HG03565 (cell line): ENCODE data around the gene TMEM97.
"Not testable (repeated sequence)": the region's sequence is repeated elsewhere in the genome, so short reads cannot be mapped to it uniquely, and the experiment has no call there.

Experiments used
- ATAC-seq: cut with Tn5 transposase; IDR thresholded peaks from one replicate; pipeline ENCODE4 v1.9.1; 2021; ENCODE audit warnings: mild to moderate bottlenecking, moderate library complexity; ENCODE audit not compliant: unreplicated experiment

TMEM97 gene

GRCh38 chr17:28335959-28336871, 17.2 kb downstream of the TMEM97 start:
- ATAC-seq, result no peak

GRCh38 chr17:28338056-28338768, 19.2 kb downstream of the TMEM97 start:
- ATAC-seq, result no peak

GRCh38 chr17:28338769-28339212, 19.8 kb downstream of the TMEM97 start:
- not testable (repeated sequence) for ATAC-seq

GRCh38 chr17:28339431-28339830, 20.4 kb downstream of the TMEM97 start:
- no peak for ATAC-seq

GRCh38 chr17:28340374-28340773, 21.4 kb downstream of the TMEM97 start:
- ATAC-seq, result no peak

GRCh38 chr17:28341516-28341915, 22.5 kb downstream of the TMEM97 start:
- no peak for ATAC-seq

GRCh38 chr17:28342313-28342712, 23.3 kb downstream of the TMEM97 start:
- no peak for ATAC-seq

GRCh38 chr17:28343491-28343932, 24.5 kb downstream of the TMEM97 start:
- ATAC-seq, result no peak

GRCh38 chr17:28344011-28344410, 25.0 kb downstream of the TMEM97 start:
- no peak for ATAC-seq

GRCh38 chr17:28344435-28344901, 25.5 kb downstream of the TMEM97 start:
- ATAC-seq, result no peak

- no peak for ATAC-seq
Observed at GRCh38 chr17:28345419-28346198, 26.6 kb downstream of the TMEM97 start.

- ATAC-seq, result no peak
Observed at GRCh38 chr17:28346199-28346580, 27.2 kb downstream of the TMEM97 start.

GRCh38 chr17:28346746-28347246, 27.8 kb downstream of the TMEM97 start:
- no peak for ATAC-seq

- no peak for ATAC-seq
Observed at GRCh38 chr17:28347261-28347891, 28.4 kb downstream of the TMEM97 start.

- no peak for ATAC-seq
Observed at GRCh38 chr17:28348979-28349378, 30.0 kb downstream of the TMEM97 start.

GRCh38 chr17:28350271-28350670, 31.3 kb downstream of the TMEM97 start:
- no peak for ATAC-seq

GRCh38 chr17:28357061-28357900, 38.3 kb downstream of the TMEM97 start, which contains the start of gene POLDIP2:
TSS of gene POLDIP2 (minus strand) at chr17:28357527. CDS start at chr17:28357448, 79 bp downstream.
- ATAC-seq, result peak; percentile 87

GRCh38 chr17:28357901-28358197, 38.8 kb downstream of the TMEM97 start:
- no peak for ATAC-seq

GRCh38 chr17:28363186-28363585, 44.2 kb downstream of the TMEM97 start:
- ATAC-seq, result no peak
